ENCODE results near the gene QRFPR.

Gene QRFPR

GRCh38 chr4:121340247-121340646, 40.6 kb downstream of the QRFPR start:
- no peak overlapping the region for H3K4me3 ChIP-seq (ENCODE audit: control insufficient read depth, low read depth, low read length)
- TF ChIP-seq CTCF (conservative IDR thresholded peaks at IDR 0.05; ENCODE audit: control insufficient read depth, insufficient read depth, low read depth, low read length), result no peak
- DNase-seq (ENCODE audit: low read depth), result no peak

GRCh38 chr4:121339824-121340223, 41.0 kb downstream of the QRFPR start:
- no peak for TF ChIP-seq CTCF (conservative IDR thresholded peaks at IDR 0.05; ENCODE audit: control insufficient read depth, insufficient read depth, low read depth, low read length)
- H3K4me3 ChIP-seq (ENCODE audit: control insufficient read depth, low read depth, low read length), result no peak overlapping the region
- DNase-seq (ENCODE audit: low read depth), result no peak

- no peak for DNase-seq (ENCODE audit: low read depth)
- TF ChIP-seq CTCF (conservative IDR thresholded peaks at IDR 0.05; ENCODE audit: control insufficient read depth, insufficient read depth, low read depth, low read length), result no peak
- no peak overlapping the region for H3K4me3 ChIP-seq (ENCODE audit: control insufficient read depth, low read depth, low read length)
These were observed 41.5 kb downstream of the QRFPR start for GRCh38 chr4:121339307-121339706.

- DNase-seq (ENCODE audit: low read depth), result no peak
- H3K4me3 ChIP-seq (ENCODE audit: control insufficient read depth, low read depth, low read length), result no peak overlapping the region
- TF ChIP-seq CTCF (conservative IDR thresholded peaks at IDR 0.05; ENCODE audit: control insufficient read depth, insufficient read depth, low read depth, low read length), result no peak
These were observed 42.3 kb downstream of the QRFPR start for GRCh38 chr4:121338518-121338917.

GRCh38 chr4:121336706-121337105, 44.1 kb downstream of the QRFPR start:
- TF ChIP-seq CTCF (conservative IDR thresholded peaks at IDR 0.05; ENCODE audit: control insufficient read depth, insufficient read depth, low read depth, low read length), result no peak
- no peak for DNase-seq (ENCODE audit: low read depth)

GRCh38 chr4:121330180-121330665, 50.6 kb downstream of the QRFPR start:
- DNase-seq (ENCODE audit: low read depth), result no peak
- TF ChIP-seq CTCF (conservative IDR thresholded peaks at IDR 0.05; ENCODE audit: control insufficient read depth, insufficient read depth, low read depth, low read length), result no peak
- H3K4me3 ChIP-seq (ENCODE audit: control insufficient read depth, low read depth, low read length), result no peak overlapping the region

More at GRCh38 chr4:121336706-121337105, 44.1 kb downstream of the QRFPR start:
- H3K4me3 ChIP-seq (ENCODE audit: control insufficient read depth, low read depth, low read length), result no peak overlapping the region

GRCh38 chr4:121326597-121326996, 54.2 kb downstream of the QRFPR start:
- TF ChIP-seq CTCF (conservative IDR thresholded peaks at IDR 0.05; ENCODE audit: control insufficient read depth, insufficient read depth, low read depth, low read length), result no peak
- DNase-seq (ENCODE audit: low read depth), result no peak
- H3K4me3 ChIP-seq (ENCODE audit: control insufficient read depth, low read depth, low read length), result no peak overlapping the region
